GM10248 (cell line): Measurements from ENCODE around the gene GALNT11.
"Not testable (repeated sequence)": the region's sequence is repeated elsewhere in the genome, so short reads cannot be mapped to it uniquely, and the experiment has no call there.

Source experiments
- CTCF ChIA-PET: fragments of 300-600 bp; sonication (Branson Sonifier 250); formaldehyde crosslinking; extraction: SDS; loops from one replicate; lab custom pipeline; 2021; ENCODE audit warnings: antibody characterized with exemption; lab: Yijun Ruan, JAX
- POLR2A ChIA-PET: fragments of 350-650 bp; sonication (Branson Sonifier 250); formaldehyde crosslinking; extraction: SDS; loops from one replicate; lab custom pipeline; 2020; ENCODE audit warnings: antibody characterized with exemption; lab: Yijun Ruan, JAX
- DNase-seq: peaks from one replicate; pipeline ENCODE4 v3.0.0; 2012; ENCODE audit errors: extremely low spot score
- TF ChIP-seq, protein P1 (sequence below): IDR thresholded peaks from 2 replicates; pipeline ENCODE4 v1.5.1; 2012; ENCODE audit warnings: mild to moderate bottlenecking, low read depth; ENCODE audit errors: extremely low read depth, missing control alignments, control extremely low read depth

GALNT11 gene

GRCh38 chr7:152025937-152026890, 740 bp downstream of the GALNT11 start:
- POLR2A ChIA-PET = no interaction called here
- TF ChIP-seq, protein P1, sequence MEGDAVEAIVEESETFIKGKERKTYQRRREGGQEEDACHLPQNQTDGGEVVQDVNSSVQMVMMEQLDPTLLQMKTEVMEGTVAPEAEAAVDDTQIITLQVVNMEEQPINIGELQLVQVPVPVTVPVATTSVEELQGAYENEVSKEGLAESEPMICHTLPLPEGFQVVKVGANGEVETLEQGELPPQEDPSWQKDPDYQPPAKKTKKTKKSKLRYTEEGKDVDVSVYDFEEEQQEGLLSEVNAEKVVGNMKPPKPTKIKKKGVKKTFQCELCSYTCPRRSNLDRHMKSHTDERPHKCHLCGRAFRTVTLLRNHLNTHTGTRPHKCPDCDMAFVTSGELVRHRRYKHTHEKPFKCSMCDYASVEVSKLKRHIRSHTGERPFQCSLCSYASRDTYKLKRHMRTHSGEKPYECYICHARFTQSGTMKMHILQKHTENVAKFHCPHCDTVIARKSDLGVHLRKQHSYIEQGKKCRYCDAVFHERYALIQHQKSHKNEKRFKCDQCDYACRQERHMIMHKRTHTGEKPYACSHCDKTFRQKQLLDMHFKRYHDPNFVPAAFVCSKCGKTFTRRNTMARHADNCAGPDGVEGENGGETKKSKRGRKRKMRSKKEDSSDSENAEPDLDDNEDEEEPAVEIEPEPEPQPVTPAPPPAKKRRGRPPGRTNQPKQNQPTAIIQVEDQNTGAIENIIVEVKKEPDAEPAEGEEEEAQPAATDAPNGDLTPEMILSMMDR = no peak
- no peak for DNase-seq
- CTCF ChIA-PET = interaction anchor here (0.7 to 1.7 kb wide), 3 partner anchors 10 to 266 kb away, joined by 3 to 4 read pairs (median 3); no protein-coding TSS in a partner anchor

GRCh38 chr7:152027491-152028365, 2.3 kb downstream of the GALNT11 start:
- DNase-seq, POLR2A ChIA-PET: not testable (repeated sequence)
- CTCF ChIA-PET = interaction anchor here (1.0 kb wide), 1 partner anchor 9 kb away, joined by 3 read pairs; no protein-coding TSS in a partner anchor

GRCh38 chr7:152030059-152030458, 4.6 kb downstream of the GALNT11 start:
- TF ChIP-seq, protein P1 = peak; percentile 32
- DNase-seq, POLR2A ChIA-PET: not testable (repeated sequence)
- CTCF ChIA-PET = interaction anchor here (1.0 to 1.2 kb wide), 2 partner anchors 12 to 96 kb away, joined by 3 read pairs; no protein-coding TSS in a partner anchor

GRCh38 chr7:152030639-152031038, 5.2 kb downstream of the GALNT11 start:
- DNase-seq, POLR2A ChIA-PET: not testable (repeated sequence)
- CTCF ChIA-PET = interaction anchor here (1.0 kb wide), 1 partner anchor 96 kb away, joined by 3 read pairs; no protein-coding TSS in a partner anchor

GRCh38 chr7:152035817-152036216, 10.3 kb downstream of the GALNT11 start:
- CTCF ChIA-PET = no interaction called here
- TF ChIP-seq, protein P1 = no peak
- POLR2A ChIA-PET = no interaction called here
- no peak for DNase-seq

GRCh38 chr7:152038410-152038809, 12.9 kb downstream of the GALNT11 start:
- CTCF ChIA-PET, DNase-seq, POLR2A ChIA-PET: not testable (repeated sequence)

- CTCF ChIA-PET, DNase-seq, POLR2A ChIA-PET: not testable (repeated sequence)
Observed at GRCh38 chr7:152043086-152043485, 17.6 kb downstream of the GALNT11 start.

DNA sequence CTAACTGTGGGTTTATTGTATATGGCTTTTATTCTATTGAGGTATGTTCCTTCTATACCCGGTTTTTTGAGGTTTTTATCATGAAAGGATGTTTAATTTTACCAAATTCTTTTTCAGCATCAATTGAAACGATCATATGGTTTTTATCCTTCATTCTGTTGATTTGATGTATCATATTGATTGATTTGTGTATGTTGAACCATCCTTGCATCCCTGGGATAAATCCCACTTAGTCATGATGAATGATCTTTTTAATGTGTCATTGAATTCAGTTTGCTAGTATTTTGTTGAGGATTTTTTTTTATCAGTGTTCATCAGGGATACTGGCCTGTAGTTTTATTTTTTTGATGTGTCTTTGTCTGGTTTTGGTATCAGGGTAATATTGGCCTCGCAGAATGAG, 19.4 kb downstream of the GALNT11 start:
- DNase-seq, POLR2A ChIA-PET, CTCF ChIA-PET: not testable (repeated sequence)

- CTCF ChIA-PET = no interaction called here
- DNase-seq = no peak
- TF ChIP-seq, protein P1 = no peak
- POLR2A ChIA-PET = no interaction called here
Observed at GRCh38 chr7:152046531-152046930, 21.1 kb downstream of the GALNT11 start.
